DMS153 (cell line): Measurements from ENCODE around the gene MALSU1.
"Not testable (repeated sequence)": the region's sequence is repeated elsewhere in the genome, so short reads cannot be mapped to it uniquely, and the experiment has no call there.

Experiments
- DNase-seq: peaks from one replicate; lab custom pipeline; 2025; lab: John Stamatoyannopoulos, UW

Gene MALSU1

GRCh38 chr7:23285657-23286646 lies 13.2 kb upstream of the MALSU1 start:
- no peak for DNase-seq

- DNase-seq: no peak
Measured at GRCh38 chr7:23287612-23288011, 11.5 kb upstream of the MALSU1 start.

GRCh38 chr7:23290993-23291392 lies 8.1 kb upstream of the MALSU1 start:
- no peak for DNase-seq

- no peak for DNase-seq
Measured at GRCh38 chr7:23291957-23292560, 7.1 kb upstream of the MALSU1 start.

- DNase-seq: no peak
Measured at GRCh38 chr7:23292623-23293022, 6.5 kb upstream of the MALSU1 start.

GRCh38 chr7:23293500-23294073 lies 5.6 kb upstream of the MALSU1 start:
- no peak for DNase-seq

GRCh38 chr7:23294549-23295400 lies 4.4 kb upstream of the MALSU1 start:
- no peak for DNase-seq

GRCh38 chr7:23295401-23295697 lies 3.8 kb upstream of the MALSU1 start:
- DNase-seq: no peak

GRCh38 chr7:23298141-23298881 lies 828 bp upstream of the MALSU1 start:
- no peak for DNase-seq

GRCh38 chr7:23299770-23300300 lies 696 bp downstream of the MALSU1 start:
- no peak for DNase-seq

GRCh38 chr7:23306936-23307521 lies 7.9 kb downstream of the MALSU1 start:
- DNase-seq: no peak

- DNase-seq: no peak
Measured at GRCh38 chr7:23308754-23309153, 9.6 kb downstream of the MALSU1 start.

- DNase-seq: not testable (repeated sequence)
Measured at GRCh38 chr7:23312141-23312540, 13.0 kb downstream of the MALSU1 start.

- DNase-seq: no peak
Measured at GRCh38 chr7:23315366-23315765, 16.2 kb downstream of the MALSU1 start.

- DNase-seq: no peak
Measured at GRCh38 chr7:23331132-23331531, 32.0 kb downstream of the MALSU1 start.

- no peak for DNase-seq
Measured at GRCh38 chr7:23332193-23332592, 33.1 kb downstream of the MALSU1 start.

- DNase-seq: no peak
Measured at GRCh38 chr7:23332910-23333612, 33.9 kb downstream of the MALSU1 start.

GRCh38 chr7:23333671-23334246 lies 34.6 kb downstream of the MALSU1 start:
- DNase-seq: no peak

- DNase-seq: no peak
Measured at GRCh38 chr7:23334482-23335056, 35.4 kb downstream of the MALSU1 start.
